ENCODE data around the gene POP7. TPM values are rescaled to one million over a fixed set of nuclear protein-coding genes. Genes with fewer than 3 reads are reported as not detected.

POP7 gene
- total RNA-seq, 3 donors from 2014 or later = 24.8 to 28.9 (median 26.8) TPM

DNA sequence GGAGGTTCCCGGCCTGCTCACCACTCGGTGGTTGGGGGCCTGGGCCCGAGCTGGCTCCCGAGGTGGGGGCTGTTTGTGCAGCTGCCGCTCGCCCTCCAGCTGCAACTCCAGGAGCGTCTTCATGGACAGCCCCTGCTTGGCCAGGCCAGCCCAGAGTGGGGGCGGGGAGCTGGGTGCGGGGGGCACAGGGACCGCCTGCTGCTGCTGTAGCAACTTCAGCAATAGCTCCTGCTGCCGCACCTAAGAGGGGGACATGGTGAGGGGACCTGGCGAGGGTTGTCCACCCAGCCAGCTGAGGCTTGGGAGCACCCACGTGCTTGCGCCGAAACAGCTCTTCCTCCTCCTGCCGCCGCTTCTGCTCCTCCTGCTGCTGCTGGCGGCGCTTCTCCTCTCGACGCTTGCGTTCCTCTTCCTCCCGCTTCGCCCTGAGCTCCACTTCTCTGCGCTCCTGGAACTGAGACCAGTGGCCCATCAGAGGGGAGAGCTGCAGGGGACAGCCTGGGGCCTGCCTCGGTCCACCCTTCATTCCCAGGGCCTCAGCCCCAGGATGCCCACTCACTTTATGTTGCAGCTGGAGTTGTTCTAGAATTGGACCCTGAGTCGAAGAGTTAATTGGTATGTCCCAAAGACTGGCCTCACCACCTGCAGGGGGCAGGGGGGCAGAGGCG lies 22.8 kb upstream of the POP7 start:
- TF ChIP-seq, protein P1, sequence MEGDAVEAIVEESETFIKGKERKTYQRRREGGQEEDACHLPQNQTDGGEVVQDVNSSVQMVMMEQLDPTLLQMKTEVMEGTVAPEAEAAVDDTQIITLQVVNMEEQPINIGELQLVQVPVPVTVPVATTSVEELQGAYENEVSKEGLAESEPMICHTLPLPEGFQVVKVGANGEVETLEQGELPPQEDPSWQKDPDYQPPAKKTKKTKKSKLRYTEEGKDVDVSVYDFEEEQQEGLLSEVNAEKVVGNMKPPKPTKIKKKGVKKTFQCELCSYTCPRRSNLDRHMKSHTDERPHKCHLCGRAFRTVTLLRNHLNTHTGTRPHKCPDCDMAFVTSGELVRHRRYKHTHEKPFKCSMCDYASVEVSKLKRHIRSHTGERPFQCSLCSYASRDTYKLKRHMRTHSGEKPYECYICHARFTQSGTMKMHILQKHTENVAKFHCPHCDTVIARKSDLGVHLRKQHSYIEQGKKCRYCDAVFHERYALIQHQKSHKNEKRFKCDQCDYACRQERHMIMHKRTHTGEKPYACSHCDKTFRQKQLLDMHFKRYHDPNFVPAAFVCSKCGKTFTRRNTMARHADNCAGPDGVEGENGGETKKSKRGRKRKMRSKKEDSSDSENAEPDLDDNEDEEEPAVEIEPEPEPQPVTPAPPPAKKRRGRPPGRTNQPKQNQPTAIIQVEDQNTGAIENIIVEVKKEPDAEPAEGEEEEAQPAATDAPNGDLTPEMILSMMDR (IDR thresholded peaks at IDR 0.05) = no peak
- Histone ChIP-seq H3K4me3 (no peak overlapping the region), H3K36me3 (ENCODE audit: low read depth) (peaks cover 30% of the 10 kb centered on the region), H3K9me3 (no peaks in the 10 kb centered on the region), H3K4me1 (ENCODE audit: low read depth) (no peaks in the 10 kb centered on the region)
- intact Hi-C loops (cut with DNase I, micrococcal nuclease) = loop anchor here in 1 of 2 donors (10.0 kb wide), 1 partner anchor 208 kb away; the partner anchor contains the start of gene TSC22D4
- DNase-seq = no peak
- ATAC-seq = no peak

DNA sequence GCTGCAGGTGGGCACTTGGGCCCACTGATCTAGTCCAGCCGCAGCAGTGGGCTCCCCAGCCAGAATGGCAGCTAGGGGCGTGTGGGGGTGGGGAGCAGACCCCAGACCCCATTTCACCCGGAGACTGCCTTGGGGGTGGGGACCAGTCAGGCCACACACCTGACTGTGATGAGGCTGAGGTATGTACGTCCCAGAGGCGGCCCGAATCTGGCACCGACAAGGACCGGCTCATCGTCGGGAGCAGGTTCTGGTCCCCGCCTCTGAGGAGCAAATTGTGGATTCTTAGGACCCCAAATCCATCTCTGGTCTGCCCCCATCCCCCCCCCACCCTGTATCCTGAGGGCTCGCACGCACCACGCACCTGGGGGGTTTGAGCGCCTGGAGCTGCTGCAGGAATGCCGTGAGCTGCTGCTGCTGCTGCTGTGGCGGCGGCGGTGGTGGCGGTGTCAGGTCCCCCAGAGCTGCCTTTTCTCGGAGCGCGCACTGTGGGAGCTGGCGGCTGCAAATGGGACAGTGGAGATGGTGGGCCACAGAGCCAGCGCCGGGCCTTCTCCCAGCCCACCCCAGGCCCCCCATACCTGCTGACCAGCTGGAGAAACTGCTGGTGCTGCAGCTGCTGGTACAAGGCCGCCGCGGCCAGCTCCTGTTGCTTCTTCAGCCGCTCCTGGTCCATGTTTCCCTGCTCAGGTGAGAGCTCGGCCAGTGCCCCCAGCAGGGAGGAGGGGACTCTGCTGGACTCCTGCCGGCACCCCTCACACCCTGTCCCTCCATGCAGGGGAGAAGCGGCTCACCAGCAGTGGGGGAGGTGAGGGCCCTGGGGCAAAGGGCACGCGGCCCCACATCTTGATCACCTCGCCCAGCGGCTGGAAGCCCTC lies 22.0 kb upstream of the POP7 start:
- H3K36me3 ChIP-seq (ENCODE audit: low read depth) = peaks cover 22% of the 10 kb centered on the region
- intact Hi-C loops (cut with DNase I, micrococcal nuclease) = loop anchor here in 1 of 2 donors (10.0 kb wide), 1 partner anchor 209 kb away; the partner anchor contains the start of gene TSC22D4
- H3K4me1 ChIP-seq (ENCODE audit: low read depth) = no peaks in the 10 kb centered on the region
- ATAC-seq (no peak), DNase-seq (no peak)
- TF ChIP-seq, protein P1 (IDR thresholded peaks at IDR 0.05) = no peak
- H3K4me3 ChIP-seq = no peak overlapping the region
- no peaks in the 10 kb centered on the region for H3K9me3 ChIP-seq

DNA sequence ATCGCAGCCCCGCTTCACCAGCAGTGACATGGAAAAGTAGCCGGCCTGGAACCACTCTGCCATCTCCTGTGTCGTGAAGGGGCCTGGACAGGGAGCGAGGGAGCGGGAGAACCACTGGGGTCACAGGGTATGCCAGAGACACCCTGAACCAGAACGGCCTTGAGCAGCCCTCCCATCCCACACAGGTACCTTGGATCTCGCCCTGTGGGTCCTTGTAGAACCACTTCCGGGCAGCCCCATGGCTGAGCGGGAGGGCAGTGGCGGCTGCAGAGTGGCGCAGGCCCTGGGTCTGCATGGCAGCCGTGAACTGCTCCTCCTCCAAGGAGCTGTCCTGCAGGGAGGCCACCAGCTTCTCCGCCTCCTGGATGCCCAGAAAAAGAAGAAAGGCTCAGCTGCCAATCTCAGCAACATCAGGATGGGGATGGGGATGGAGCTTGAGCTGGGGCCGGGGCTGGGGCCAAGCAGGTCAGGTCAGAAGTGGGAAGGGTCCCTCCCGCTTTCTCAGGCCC lies 21.3 kb upstream of the POP7 start:
- TF ChIP-seq, protein P1 (IDR thresholded peaks at IDR 0.05) = no peak
- intact Hi-C loops (cut with DNase I, micrococcal nuclease) = loop anchor here in 1 of 2 donors (10.0 kb wide), 1 partner anchor 210 kb away; the partner anchor contains the start of gene TSC22D4
- Histone ChIP-seq H3K4me1 (ENCODE audit: low read depth) (no peaks in the 10 kb centered on the region), H3K9me3 (no peaks in the 10 kb centered on the region), H3K36me3 (ENCODE audit: low read depth) (peaks cover 22% of the 10 kb centered on the region), H3K4me3 (no peak overlapping the region)
- no peak for DNase-seq
- no peak for ATAC-seq

DNA sequence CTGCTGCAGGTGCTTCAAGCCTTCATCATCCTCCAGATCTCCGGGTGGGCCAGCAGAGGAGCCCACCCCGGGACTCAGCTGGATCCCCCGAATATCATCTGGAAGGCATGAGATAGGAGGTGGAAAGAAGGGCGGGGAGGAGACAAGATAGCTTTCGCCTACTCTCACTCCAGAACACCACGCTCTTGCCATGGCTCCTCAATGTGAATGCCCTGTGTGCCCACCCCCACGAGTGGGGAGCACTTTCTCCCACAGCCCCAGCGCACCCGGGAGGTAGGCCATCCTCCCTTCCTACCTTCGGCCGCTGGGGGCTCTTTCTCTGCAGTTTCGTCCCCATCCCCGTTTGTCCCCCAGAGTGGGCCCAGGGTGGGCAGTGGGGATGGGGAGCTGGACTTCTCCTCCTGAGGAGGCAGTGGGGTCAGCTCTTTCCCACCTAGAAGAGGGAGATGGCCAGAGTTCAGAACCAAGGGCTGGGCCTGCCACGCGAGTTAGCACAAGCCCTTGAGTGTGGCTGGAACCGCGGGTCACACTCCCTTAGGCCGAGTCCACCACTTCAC lies 20.8 kb upstream of the POP7 start:
- H3K9me3 ChIP-seq = no peaks in the 10 kb centered on the region
- H3K4me1 ChIP-seq (ENCODE audit: low read depth) = no peaks in the 10 kb centered on the region
- ATAC-seq = no peak
- TF ChIP-seq, protein P1 (IDR thresholded peaks at IDR 0.05) = no peak
- H3K36me3 ChIP-seq (ENCODE audit: low read depth) = peaks cover 22% of the 10 kb centered on the region
- intact Hi-C loops (cut with DNase I, micrococcal nuclease) = loop anchor here in 1 of 2 donors (10.0 kb wide), 1 partner anchor 210 kb away; the partner anchor contains the start of gene TSC22D4
- DNase-seq = no peak
- no peak overlapping the region for H3K4me3 ChIP-seq

DNA sequence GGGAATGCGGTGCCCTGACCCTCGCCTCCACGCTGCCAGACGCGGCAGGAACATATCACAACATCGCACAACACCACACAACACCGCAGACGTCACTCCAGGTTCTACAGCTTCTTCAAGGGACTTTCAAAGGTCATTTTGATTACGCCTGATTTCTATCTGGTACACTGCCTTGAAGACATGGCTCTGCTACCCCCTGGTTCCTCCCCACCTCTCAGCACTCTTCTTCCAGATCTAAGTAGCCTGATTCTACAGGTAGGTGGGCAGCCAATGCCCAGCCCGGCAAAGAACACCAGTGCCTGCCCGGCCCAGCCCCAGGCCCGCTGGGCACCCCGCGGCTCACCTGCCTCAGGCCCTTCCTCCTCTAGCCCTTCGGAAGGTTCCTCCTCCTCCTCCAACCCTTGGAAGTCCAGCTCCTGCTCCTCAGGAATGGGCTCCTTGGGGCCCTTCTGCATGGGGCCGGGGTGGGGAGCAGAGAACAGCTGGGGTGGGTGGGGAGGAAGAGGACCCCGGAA lies 20.2 kb upstream of the POP7 start:
- DNase-seq (no peak), ATAC-seq (no peak)
- H3K4me1 ChIP-seq (ENCODE audit: low read depth) = no peaks in the 10 kb centered on the region
- no peaks in the 10 kb centered on the region for H3K9me3 ChIP-seq
- intact Hi-C loops (cut with DNase I, micrococcal nuclease) = loop anchor here in 1 of 2 donors (10.0 kb wide), 1 partner anchor 211 kb away; the partner anchor contains the start of gene TSC22D4
- peaks cover 22% of the 10 kb centered on the region for H3K36me3 ChIP-seq (ENCODE audit: low read depth)
- TF ChIP-seq, protein P1 (IDR thresholded peaks at IDR 0.05) = no peak
- H3K4me3 ChIP-seq = no peak overlapping the region

Measured in mucosa of descending colon (tissue), 3 donors.